ENCODE results near the gene SORBS1. TPM values are rescaled to one million over a fixed set of nuclear protein-coding genes. Genes with fewer than 3 reads are reported as not detected.

The SORBS1 gene
- total RNA-seq, 2 experiments from 2014 or later, result 0.57 to 3.1 TPM

- BruUV-seq (replicated peaks), result no TSS peak
- DNase-seq (ENCODE audit: low spot score), result no peak
- Histone ChIP-seq H2AFZ (ENCODE audit: low read length) (no peak overlapping the region), H3K79me2 (ENCODE audit: insufficient read depth, low read depth, low read length) (no peaks in the 10 kb centered on the region), H3K4me2 (ENCODE audit: low read length) (no peak overlapping the region), H3K4me3 (ENCODE audit: low read depth, low read length, poor library complexity, severe bottlenecking) (no peak overlapping the region), H3K9me2 (ENCODE audit: insufficient read depth, low read length) (no peaks in the 10 kb centered on the region), H3K36me3 (ENCODE audit: insufficient read depth, low read length) (no peaks in the 10 kb centered on the region), H3K9me3 (ENCODE audit: low read length) (no peaks in the 10 kb centered on the region), H3K27ac (ENCODE audit: low read depth, low read length, poor library complexity, severe bottlenecking) (no peak overlapping the region), H3K4me1 (ENCODE audit: insufficient read depth, low read length, poor library complexity, severe bottlenecking) (no peaks in the 10 kb centered on the region), H4K20me1 (ENCODE audit: insufficient read depth, low read length) (no peaks in the 10 kb centered on the region)
- TF ChIP-seq CTCF (conservative IDR thresholded peaks at IDR 0.05; ENCODE audit: low read length) (no peak), EZH2phosphoT487 (IDR thresholded peaks at IDR 0.05; ENCODE audit: borderline replicate concordance, low read depth, low read length) (no peak)
- CTCF ChIA-PET (ENCODE audit: unreplicated experiment), result no interaction called here
- POLR2A ChIA-PET, result interaction anchor here (0.5 kb wide), 1 partner anchor 12 kb away, joined by 4 read pairs; no protein-coding TSS in a partner anchor
- intact Hi-C loops (cut with micrococcal nuclease; ENCODE audit: unreplicated experiment), result no loop called here
Observed at GRCh38 chr10:95462740-95463667, 98.2 kb downstream of the SORBS1 start.

DNA sequence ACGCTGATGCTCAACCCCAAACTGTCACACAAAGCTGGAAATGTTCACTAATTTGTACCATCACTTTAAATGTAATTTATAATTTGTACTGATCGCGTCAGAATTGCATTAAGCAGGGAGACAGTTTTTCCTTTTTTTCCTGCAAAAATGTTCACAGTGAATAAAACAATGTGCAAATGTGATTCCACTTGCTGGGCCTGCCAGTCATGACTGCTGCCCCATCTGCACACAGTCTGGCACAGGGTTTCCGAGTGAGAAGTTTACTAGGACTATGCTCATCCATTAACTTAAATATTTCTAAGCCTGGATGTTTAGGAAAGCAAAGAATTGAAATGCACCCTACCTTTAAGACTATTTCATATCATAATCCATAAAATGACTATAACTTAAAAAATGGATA is 99.6 kb downstream of the SORBS1 start:
- intact Hi-C loops (cut with micrococcal nuclease; ENCODE audit: unreplicated experiment), result no loop called here
- TF ChIP-seq CTCF (conservative IDR thresholded peaks at IDR 0.05; ENCODE audit: low read length) (no peak), EZH2phosphoT487 (IDR thresholded peaks at IDR 0.05; ENCODE audit: borderline replicate concordance, low read depth, low read length) (no peak)
- H3K36me3 ChIP-seq (ENCODE audit: insufficient read depth, low read length), result no peaks in the 10 kb centered on the region
- no peaks in the 10 kb centered on the region for H3K4me1 ChIP-seq (ENCODE audit: insufficient read depth, low read length, poor library complexity, severe bottlenecking)
- ChIA-PET POLR2A (interaction anchor here (0.5 kb wide), 1 partner anchor 188 kb away, joined by 3 read pairs; no protein-coding TSS in a partner anchor), CTCF (ENCODE audit: unreplicated experiment) (no interaction called here)
- H3K27ac ChIP-seq (ENCODE audit: low read depth, low read length, poor library complexity, severe bottlenecking), result no peak overlapping the region
- H3K4me2 ChIP-seq (ENCODE audit: low read length), result no peak overlapping the region
- DNase-seq (ENCODE audit: low spot score), result no peak
- H4K20me1 ChIP-seq (ENCODE audit: insufficient read depth, low read length), result no peaks in the 10 kb centered on the region
- H3K79me2 ChIP-seq (ENCODE audit: insufficient read depth, low read depth, low read length), result no peaks in the 10 kb centered on the region
- no TSS peak for BruUV-seq (replicated peaks)
- no peaks in the 10 kb centered on the region for H3K9me3 ChIP-seq (ENCODE audit: low read length)
- no peak overlapping the region for H2AFZ ChIP-seq (ENCODE audit: low read length)
- no peak overlapping the region for H3K4me3 ChIP-seq (ENCODE audit: low read depth, low read length, poor library complexity, severe bottlenecking)
- no peaks in the 10 kb centered on the region for H3K9me2 ChIP-seq (ENCODE audit: insufficient read depth, low read length)
